Measurements from ENCODE around the gene SLFNL1. TPM values are rescaled to one million over a fixed set of nuclear protein-coding genes. Genes with fewer than 3 reads are reported as not detected.

Gene SLFNL1
- 0.08 TPM for total RNA-seq

DNA sequence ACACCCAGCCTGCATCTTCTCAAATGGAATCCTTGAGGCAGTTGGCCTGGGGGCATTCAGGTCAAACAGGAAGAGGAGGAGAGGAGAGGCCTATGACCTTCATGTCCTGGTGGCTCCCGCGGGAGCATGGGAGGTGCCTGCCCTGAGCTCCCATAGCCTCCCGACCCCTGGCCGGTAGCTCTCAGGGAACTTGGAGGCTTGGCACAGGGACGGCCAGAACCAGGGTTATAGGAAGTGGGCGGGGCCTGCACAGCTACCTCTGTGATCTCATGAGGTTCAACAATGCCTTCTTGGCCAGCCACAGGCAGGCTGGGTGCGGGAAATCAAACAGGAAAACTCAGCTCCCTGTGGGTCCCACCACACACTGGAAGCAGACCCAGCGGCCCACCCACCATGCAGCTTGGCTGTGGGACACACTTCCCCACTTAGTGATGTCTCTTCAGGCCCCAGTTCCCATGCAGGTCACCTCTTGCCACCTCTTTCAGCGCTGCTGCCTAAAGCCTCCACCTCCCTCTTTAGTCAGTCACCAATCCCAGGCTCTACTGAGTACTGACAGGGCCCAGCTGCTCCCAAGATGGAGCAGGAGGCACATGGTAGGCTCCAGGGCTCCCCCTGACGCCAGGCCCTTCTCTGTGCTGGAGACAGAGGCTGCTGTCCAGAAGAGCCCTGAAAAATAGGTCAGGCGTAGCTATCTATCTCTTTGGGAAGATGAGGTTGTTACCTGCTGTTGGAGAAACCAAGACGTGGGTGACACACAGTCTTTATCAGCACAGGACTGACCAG, at the start of gene SLFNL1:
SLFNL1 (minus strand) TSS at position 200 of the 783 bp plus-strand sequence. CDS start 1,065 bp downstream, outside the sequence.
- ATAC-seq: peak; percentile 9

DNA sequence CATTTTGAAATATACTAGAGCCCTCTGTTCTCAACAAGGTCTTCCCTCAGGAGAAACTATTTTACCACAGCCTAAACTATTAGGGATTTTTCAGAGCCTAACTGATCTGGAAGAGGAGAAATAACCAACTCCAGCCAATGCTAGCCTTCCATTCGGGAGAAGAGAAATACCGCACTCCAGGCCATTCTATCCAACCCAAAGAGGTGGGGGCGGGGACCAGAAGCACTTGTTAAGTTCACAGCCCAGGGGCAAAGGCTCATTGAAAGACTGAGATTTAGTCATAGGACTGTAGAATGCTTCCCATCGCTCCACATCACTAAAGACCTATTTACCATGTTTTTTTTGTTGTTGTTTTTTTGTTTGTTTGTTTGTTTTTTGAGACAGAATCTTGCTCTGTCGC, 35.4 kb upstream of the SLFNL1 start:
- no peak for ATAC-seq

- no peak for ATAC-seq
These were observed 31.8 kb upstream of the SLFNL1 start for GRCh38 chr1:41053316-41053715.

- no peak for ATAC-seq
These were observed 29.5 kb upstream of the SLFNL1 start for GRCh38 chr1:41051022-41051421.

DNA sequence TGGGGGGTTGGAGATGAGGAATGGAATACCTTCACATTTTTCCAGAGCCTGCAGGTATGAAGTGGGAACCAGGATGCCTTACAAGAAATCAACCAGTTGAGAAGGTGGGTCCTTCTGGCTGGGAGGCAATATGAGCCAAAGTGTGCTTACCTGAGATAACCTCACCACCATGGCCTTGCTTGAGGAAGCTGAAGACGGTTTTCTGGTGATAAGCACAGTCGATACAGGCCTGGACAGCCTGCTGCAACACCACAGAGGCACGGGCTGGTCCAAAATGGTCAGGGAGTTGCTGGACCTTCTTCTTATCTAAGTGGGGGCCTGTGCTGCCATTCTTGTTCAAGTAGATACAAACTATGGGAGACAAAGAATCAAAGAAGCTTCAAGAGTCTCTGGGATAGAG, 27.0 kb upstream of the SLFNL1 start:
- ATAC-seq: no peak

- peak; percentile 73 for ATAC-seq
These were observed 24.8 kb upstream of the SLFNL1 start for GRCh38 chr1:41046347-41046775.

- ATAC-seq: peak; percentile 89
These were observed 24.2 kb upstream of the SLFNL1 start for GRCh38 chr1:41045740-41046139.

GRCh38 chr1:41044187-41044586, 22.7 kb upstream of the SLFNL1 start:
- ATAC-seq: no peak

DNA sequence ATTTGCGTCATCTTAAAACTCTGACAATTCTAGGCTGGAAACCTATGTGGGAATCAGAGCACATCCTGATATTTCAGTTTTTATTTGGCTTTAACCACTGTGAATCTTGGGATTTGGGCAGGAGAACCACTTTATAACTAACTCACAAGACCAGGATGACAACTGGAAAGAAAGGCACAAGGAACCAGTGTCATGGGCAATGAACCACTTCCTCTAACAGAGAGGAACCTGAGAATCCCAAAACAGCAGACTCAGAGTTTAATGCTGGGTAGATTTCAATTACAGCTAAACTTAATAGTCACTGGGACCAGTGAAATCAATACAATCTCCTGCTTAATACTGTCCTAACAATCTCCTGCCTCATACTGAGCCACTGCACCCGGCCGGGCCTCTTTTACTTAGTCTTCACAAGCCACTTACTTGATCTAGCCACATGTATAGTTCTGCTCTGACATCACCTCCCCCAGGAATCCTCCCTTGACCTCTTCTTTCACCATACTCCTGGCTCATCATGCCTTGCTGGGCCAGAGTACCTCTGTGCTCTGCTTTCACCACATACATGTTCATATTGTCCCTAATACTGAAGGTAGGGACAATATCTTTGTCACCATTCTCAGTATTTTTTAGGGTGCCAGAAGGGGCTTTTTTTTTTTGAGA, 20.2 kb upstream of the SLFNL1 start:
- ATAC-seq: no peak

GRCh38 chr1:41038110-41038509, 16.6 kb upstream of the SLFNL1 start:
- ATAC-seq: no peak

- no peak for ATAC-seq
These were observed 15.8 kb upstream of the SLFNL1 start for GRCh38 chr1:41037116-41037903.

- ATAC-seq: no peak
These were observed 11.7 kb upstream of the SLFNL1 start for GRCh38 chr1:41033272-41033671.

GRCh38 chr1:41032147-41032546, 10.6 kb upstream of the SLFNL1 start:
- ATAC-seq: no peak

GRCh38 chr1:41030872-41031616, 9.5 kb upstream of the SLFNL1 start:
- no peak for ATAC-seq

DNA sequence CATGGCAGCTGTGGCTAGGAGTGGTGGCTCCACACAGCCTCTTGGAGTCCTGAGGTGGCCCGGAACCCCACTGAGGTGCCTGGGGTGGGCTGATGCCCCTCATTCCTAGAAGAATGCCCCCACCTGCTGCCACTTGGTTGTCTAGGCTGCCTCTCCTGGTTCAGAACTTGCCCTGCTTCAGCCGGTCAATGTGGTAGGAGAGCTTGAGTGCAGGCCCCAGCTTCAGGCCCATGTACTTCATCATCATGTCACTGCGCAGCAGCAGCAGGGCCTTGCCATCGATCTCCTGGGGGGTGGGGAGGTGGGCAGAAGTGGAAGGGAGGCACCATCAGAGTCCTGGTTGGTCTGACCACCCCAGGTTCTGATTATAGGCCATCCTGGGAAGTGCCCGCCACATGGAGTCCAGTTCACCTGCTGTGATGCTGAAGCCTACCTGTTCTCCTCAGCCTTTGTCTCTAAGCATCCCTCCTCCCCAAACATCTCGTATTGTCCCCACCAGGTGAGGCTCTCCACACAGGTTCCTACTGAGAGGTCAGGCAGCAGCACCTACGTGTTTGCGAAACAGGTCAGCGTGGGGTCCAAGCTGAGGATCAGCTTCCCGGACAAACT, 6.6 kb upstream of the SLFNL1 start:
- ATAC-seq: no peak

DNA sequence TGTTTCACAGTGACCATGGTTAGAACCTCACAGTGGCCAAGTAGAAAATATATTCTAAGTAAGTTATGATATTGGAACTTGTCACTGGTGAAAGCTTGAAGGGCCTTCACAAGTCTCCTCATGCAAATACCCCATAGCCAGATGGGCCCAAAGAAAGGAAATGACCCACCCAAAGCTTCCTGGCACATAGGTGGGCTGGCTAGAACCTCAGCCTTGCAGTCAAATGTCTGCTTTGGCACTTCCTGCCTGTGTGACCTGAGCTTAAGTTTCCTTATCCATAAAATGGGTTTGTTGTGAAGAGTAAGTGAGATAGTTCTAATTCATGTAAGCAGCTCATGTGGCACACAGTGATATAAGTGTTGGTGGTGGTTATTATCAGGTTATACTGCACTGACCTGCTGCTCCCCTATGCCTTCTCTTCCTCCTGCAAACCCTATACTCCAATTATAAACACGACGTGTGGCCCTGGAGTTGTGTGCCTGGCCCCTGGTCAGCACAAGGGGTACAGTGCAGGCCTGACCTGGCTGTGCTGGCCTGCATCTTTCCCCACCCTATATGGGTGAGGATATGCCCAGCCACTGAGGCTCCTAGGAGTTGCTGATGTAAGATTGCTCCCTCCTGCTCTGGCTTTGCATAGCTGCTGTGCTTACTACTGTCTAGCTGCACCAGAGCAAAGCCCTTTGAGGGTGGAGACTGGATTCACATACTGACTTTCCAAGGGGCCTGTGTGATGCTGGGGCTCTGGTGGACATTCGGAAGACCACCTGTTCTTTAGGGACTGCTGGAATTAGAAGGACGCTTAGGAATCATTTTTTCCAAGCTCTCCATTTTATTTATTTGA, 4.7 kb upstream of the SLFNL1 start:
- no peak for ATAC-seq

DNA sequence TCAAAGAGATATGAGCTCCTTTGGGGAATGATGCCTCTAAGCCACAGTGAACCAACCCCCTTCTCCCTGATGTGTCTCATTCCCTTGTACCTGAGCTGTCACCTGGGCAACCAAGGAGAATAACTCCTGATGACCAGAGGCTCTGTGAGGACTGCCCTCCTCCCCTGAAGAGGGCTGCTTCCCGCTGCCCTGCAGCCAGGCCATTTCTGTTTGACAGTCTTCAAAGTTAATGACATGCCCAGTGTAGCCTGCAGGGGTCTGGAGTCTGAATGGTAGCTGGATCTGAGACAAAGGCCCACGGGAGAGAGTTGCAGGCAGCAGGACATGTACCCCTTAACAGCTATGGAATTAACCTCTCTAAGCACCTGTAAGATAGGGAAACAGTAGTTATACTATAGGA, 3.4 kb upstream of the SLFNL1 start:
- no peak for ATAC-seq

- no peak for ATAC-seq
These were observed 1.9 kb upstream of the SLFNL1 start for GRCh38 chr1:41023279-41023990.

DNA sequence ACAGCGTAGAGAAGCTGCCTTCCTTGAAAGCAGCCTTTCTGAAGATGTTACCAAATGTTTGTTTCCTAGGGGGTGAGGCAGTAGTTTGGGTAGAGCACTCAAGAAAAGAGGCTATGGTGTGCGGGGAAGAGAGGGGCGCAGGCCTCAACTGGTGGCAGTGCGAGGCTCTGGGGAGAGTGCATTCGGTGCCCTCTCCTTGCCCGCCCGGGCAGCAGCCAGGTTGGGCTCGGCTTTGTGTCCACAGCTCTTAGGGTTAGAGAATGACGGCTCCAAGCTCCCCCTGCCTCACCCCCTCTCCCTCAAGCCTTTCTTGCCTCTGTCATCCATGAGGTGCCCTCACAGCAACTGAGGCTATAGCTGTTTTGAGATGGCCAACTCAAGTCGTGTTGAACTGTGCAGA, 899 bp upstream of the SLFNL1 start:
- no peak for ATAC-seq

DNA sequence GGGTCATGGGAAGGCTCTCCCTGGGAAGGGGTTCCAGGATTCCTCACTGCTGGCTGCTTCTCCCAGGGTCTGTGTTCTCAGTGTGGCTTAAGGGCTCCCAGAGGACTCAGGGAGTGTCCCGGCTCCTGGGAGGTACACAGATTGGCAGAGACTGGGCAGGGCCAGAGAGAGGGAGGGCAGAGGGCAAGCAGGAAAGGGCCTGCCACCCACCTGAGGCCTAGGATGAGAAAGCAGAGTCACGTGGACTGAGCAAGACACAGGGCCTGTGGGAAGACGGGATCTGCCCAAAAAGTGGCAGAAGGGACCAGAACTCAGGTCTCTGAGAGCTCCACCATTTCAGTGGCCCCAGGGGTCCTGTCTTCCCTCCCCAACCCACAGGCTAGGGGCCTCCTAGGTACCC, 871 bp downstream of the SLFNL1 start:
- ATAC-seq: peak; percentile 1
